ENCODE results near the gene ADGRG3. TPM values are rescaled to one million over a fixed set of nuclear protein-coding genes. Genes with fewer than 3 reads are reported as not detected.
"Not testable (repeated sequence)": the region's sequence is repeated elsewhere in the genome, so short reads cannot be mapped to it uniquely, and the experiment has no call there.

The ADGRG3 gene
- total and polyA plus RNA-seq, 2 of the 8 experiments (the other 6 are each of a cell fraction or from before 2014, with no cell fraction given) = 0.28 to 0.98 TPM

DNA sequence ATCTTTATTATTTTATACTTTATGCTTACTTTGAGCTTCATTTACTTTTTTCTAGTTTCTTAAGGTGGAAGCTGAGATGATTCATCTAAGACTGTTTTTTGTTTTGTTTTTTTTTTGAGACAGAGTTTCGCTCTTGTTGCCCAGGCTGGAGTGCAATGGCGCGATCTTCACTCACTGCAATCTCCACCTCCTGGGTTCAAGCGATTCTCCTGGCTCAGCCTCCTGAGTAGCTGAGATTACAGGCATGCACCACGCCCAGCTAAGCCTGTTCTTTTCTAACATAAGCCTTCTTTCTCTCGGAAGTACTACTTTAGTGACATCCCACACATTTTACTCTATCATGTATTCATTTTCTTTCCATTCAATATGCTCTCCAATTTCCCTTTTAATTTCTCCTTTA is 44.5 kb downstream of the ADGRG3 start:
- H3K23ac ChIP-seq (ENCODE audit: insufficient read length); H3K4me3 ChIP-seq (ENCODE audit: extremely low read depth in 1 of 4, insufficient read depth in 2 of 4, low read depth in 3 of 4, low read length in 4 of 4); H4K91ac ChIP-seq (replicated peaks; ENCODE audit: insufficient read length, low read length); H3K56ac ChIP-seq (replicated peaks; ENCODE audit: insufficient read length, low read depth, low read length); H3K4ac ChIP-seq (replicated peaks; ENCODE audit: insufficient read length, low read depth, low read length); H3K79me2 ChIP-seq (ENCODE audit: control insufficient read depth in 1 of 2, insufficient read depth in 2 of 2, low read length in 2 of 2); H2BK12ac ChIP-seq (ENCODE audit: low read depth, low read length); H2BK120ac ChIP-seq (replicated peaks; ENCODE audit: low read depth, low read length); H4K20me1 ChIP-seq (replicated peaks in 1 of 2; ENCODE audit: control insufficient read depth in 1 of 2, insufficient read depth in 2 of 2, low read length in 2 of 2); H2AK5ac ChIP-seq (ENCODE audit: low read depth, low read length); H4K5ac ChIP-seq (ENCODE audit: insufficient read length, low read depth, low read length); H3K4me1 ChIP-seq (replicated peaks in 1 of 4; ENCODE audit: control insufficient read depth in 3 of 4, insufficient read depth in 4 of 4, low read length in 3 of 4); H3K9me3 ChIP-seq (ENCODE audit: insufficient read depth in 2 of 2, low read depth in 1 of 2, low read length in 1 of 2); H3K23me2 ChIP-seq (ENCODE audit: low read depth, low read length); H3K79me1 ChIP-seq (ENCODE audit: low read depth, low read length); H2AFZ ChIP-seq (ENCODE audit: low read length); H3K14ac ChIP-seq (ENCODE audit: insufficient read length); H3K9ac ChIP-seq (replicated peaks in 1 of 4; ENCODE audit: extremely low read depth in 1 of 4, low read depth in 3 of 4, low read length in 3 of 4); H3K4me2 ChIP-seq (ENCODE audit: insufficient read depth in 1 of 2, low read depth in 2 of 2, low read length in 2 of 2); H3K36me3 ChIP-seq (ENCODE audit: control insufficient read depth in 2 of 4, insufficient read depth in 4 of 4, low read length in 3 of 4); FAIRE-seq; POLR2A ChIA-PET (ENCODE audit: partially characterized antibody); H3K27me3 ChIP-seq (replicated peaks in 1 of 4; ENCODE audit: control insufficient read depth in 3 of 4, extremely low read depth in 1 of 4, insufficient read depth in 3 of 4, low read length in 3 of 4); H2BK20ac ChIP-seq (ENCODE audit: low read length); H2BK5ac ChIP-seq (ENCODE audit: low read depth, low read length); H4K8ac ChIP-seq (ENCODE audit: extremely low read depth, insufficient read depth, low read length); H2BK15ac ChIP-seq (ENCODE audit: low read length); H3K18ac ChIP-seq (ENCODE audit: extremely low read depth, low read length); DNase-seq (ENCODE audit: low read depth in 1 of 2, low spot score in 2 of 2); H3K27ac ChIP-seq (ENCODE audit: low read depth, low read length): not testable (repeated sequence)
- 93% methylated on average over 6 of the region's 6 CpGs; no CpG with 5 or more reads in 1 of the 2 experiments for WGBS, 2 experiments (ENCODE audit: extremely low coverage in 1 of 2, insufficient coverage in 1 of 2, insufficient read length in 1 of 2, insufficient replicate concordance in 2 of 2, low coverage in 1 of 2, low lambda C conversion rate in 2 of 2, missing lambda C conversion rate in 1 of 2)
- CTCF ChIA-PET (ENCODE audit: partially characterized antibody) = interaction anchor here (1.2 to 4.2 kb wide), 4 partner anchors 9 to 44 kb away, joined by 3 to 15 read pairs (median 6); partner anchors contain the start of gene ADGRG3
